ENCODE measurements around the gene TBX5. TPM values are rescaled to one million over a fixed set of nuclear protein-coding genes. Genes with fewer than 3 reads are reported as not detected.
A peak's percentile ranks its signal among the peaks of the same experiment; 100 is the strongest.

TBX5 gene
- total RNA-seq, 1 donor from 2014 or later, result not detected

- no peak for DNase-seq (ENCODE audit: extremely low spot score in 2 of 2)
- H3K4me3 ChIP-seq, result no peak overlapping the region
- H3K9me3 ChIP-seq, result no peaks in the 10 kb centered on the region
- no peaks in the 10 kb centered on the region for H3K27me3 ChIP-seq
- H3K27ac ChIP-seq, result no peak overlapping the region
- H3K4me1 ChIP-seq, result no peaks in the 10 kb centered on the region
- TF ChIP-seq CTCF (IDR thresholded peaks at IDR 0.05), result no peak
- TF ChIP-seq POLR2A (IDR thresholded peaks at IDR 0.05), result no peak
- no peak for TF ChIP-seq POLR2AphosphoS5 (IDR thresholded peaks at IDR 0.05; ENCODE audit: insufficient read depth in 1 of 2, low read depth in 1 of 2)
- intact Hi-C loops (cut with DNase I), result no loop called here
- no peaks in the 10 kb centered on the region for H3K36me3 ChIP-seq
These were observed 9.6 kb upstream of the TBX5 start for GRCh38 chr12:114415525-114415868.

DNA sequence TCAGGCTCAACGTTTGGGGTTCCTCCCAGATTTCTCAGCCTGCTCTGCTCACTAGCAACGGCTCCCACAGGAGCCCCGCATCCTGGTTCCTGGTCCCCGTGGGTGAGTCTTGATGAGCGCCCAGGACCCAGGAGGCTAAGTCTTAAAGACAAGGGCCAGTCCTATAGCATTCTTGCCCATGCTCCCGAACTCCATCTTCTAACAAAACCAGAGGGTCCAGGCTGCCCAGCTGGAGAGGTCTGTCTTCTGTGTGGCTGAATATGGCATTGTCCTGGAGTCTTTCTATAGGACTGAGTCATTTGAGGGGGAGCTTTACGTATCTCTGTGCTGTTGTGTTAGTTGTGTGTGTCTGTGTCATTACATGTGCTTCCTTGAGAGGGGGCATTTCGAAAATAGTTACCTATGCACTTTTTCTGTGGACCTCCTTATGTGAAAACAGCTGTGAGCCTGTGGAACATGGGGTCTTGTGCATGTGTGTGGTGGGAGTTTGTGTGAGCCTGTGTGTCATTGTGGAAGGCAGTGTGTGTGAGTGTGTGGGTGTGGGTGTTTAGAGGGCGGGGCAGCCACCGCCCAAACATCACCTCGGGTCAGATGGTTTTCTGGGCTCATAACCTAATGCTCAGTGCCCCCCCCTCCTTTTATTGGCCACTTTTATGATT, 9.1 kb upstream of the TBX5 start:
- intact Hi-C loops (cut with DNase I), result no loop called here
- Histone ChIP-seq H3K4me1 (no peaks in the 10 kb centered on the region), H3K9me3 (no peaks in the 10 kb centered on the region), H3K4me3 (no peak overlapping the region), H3K27ac (no peak overlapping the region), H3K27me3 (no peaks in the 10 kb centered on the region), H3K36me3 (no peaks in the 10 kb centered on the region)
- TF ChIP-seq POLR2A (IDR thresholded peaks at IDR 0.05), result no peak
- TF ChIP-seq POLR2AphosphoS5 (IDR thresholded peaks at IDR 0.05; ENCODE audit: insufficient read depth in 1 of 2, low read depth in 1 of 2), result no peak
- no peak for TF ChIP-seq CTCF (IDR thresholded peaks at IDR 0.05)
- DNase-seq (ENCODE audit: extremely low spot score in 2 of 2), result no peak

GRCh38 chr12:114414031-114414865, 8.3 kb upstream of the TBX5 start:
- no peaks in the 10 kb centered on the region for H3K9me3 ChIP-seq
- H3K36me3 ChIP-seq, result no peaks in the 10 kb centered on the region
- no peak overlapping the region for H3K27ac ChIP-seq
- no peak for DNase-seq (ENCODE audit: extremely low spot score in 2 of 2)
- H3K4me1 ChIP-seq, result peaks cover 7% of the 10 kb centered on the region
- intact Hi-C loops (cut with DNase I), result no loop called here
- H3K27me3 ChIP-seq, result peaks cover 2% of the 10 kb centered on the region
- TF ChIP-seq POLR2AphosphoS5 (IDR thresholded peaks at IDR 0.05; ENCODE audit: insufficient read depth in 1 of 2, low read depth in 1 of 2), result no peak
- H3K4me3 ChIP-seq, result no peak overlapping the region

GRCh38 chr12:114412825-114413749, 7.1 kb upstream of the TBX5 start:
- intact Hi-C loops (cut with DNase I), result no loop called here
- no peak overlapping the region for H3K4me3 ChIP-seq
- no peak for TF ChIP-seq CTCF (IDR thresholded peaks at IDR 0.05)
- TF ChIP-seq POLR2AphosphoS5 (IDR thresholded peaks at IDR 0.05; ENCODE audit: insufficient read depth in 1 of 2, low read depth in 1 of 2), result no peak
- no peak for TF ChIP-seq POLR2A (IDR thresholded peaks at IDR 0.05)
- peak in 1 of 2 donors; percentile 67 for DNase-seq (ENCODE audit: extremely low spot score in 2 of 2)
- H3K9me3 ChIP-seq, result no peaks in the 10 kb centered on the region
- no peaks in the 10 kb centered on the region for H3K36me3 ChIP-seq
- peaks cover 16% of the 10 kb centered on the region for H3K4me1 ChIP-seq
- peaks cover 10% of the 10 kb centered on the region for H3K27me3 ChIP-seq
- no peak overlapping the region for H3K27ac ChIP-seq

DNA sequence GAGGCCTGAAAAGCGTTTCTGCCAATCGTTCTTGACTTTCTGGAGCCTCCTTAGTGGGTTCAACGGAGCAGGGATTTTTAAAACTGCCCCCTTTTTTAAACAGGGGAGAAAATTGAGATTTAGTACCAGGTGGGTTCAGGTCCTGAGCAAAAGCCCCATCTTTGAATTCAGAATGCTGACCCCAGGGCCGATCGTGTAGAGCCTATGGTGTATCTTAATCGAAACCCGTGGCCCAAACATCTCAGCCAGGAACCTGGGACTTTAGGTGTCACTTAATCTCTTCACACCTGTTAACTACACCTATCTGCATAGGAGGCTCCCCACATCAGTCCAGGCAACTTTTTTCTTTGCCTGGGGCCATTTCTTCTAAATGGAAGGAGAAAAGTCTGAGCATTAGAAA, 6.4 kb upstream of the TBX5 start:
- Histone ChIP-seq H3K36me3 (no peaks in the 10 kb centered on the region), H3K4me3 (no peak overlapping the region), H3K4me1 (peaks cover 16% of the 10 kb centered on the region), H3K9me3 (no peaks in the 10 kb centered on the region), H3K27ac (no peak overlapping the region), H3K27me3 (peaks cover 10% of the 10 kb centered on the region)
- intact Hi-C loops (cut with DNase I), result no loop called here
- no peak for TF ChIP-seq POLR2A (IDR thresholded peaks at IDR 0.05)
- TF ChIP-seq CTCF (IDR thresholded peaks at IDR 0.05), result no peak
- no peak for TF ChIP-seq POLR2AphosphoS5 (IDR thresholded peaks at IDR 0.05; ENCODE audit: insufficient read depth in 1 of 2, low read depth in 1 of 2)
- no peak for DNase-seq (ENCODE audit: extremely low spot score in 2 of 2)

Data from vagina (tissue), 2 donors.